COR-L47 (cell line): ENCODE measurements around the gene CD59.

Source experiments
- DNase-seq: peaks from one replicate; lab custom pipeline; 2025; lab: John Stamatoyannopoulos, UW

Gene CD59, protein sequence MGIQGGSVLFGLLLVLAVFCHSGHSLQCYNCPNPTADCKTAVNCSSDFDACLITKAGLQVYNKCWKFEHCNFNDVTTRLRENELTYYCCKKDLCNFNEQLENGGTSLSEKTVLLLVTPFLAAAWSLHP

DNA sequence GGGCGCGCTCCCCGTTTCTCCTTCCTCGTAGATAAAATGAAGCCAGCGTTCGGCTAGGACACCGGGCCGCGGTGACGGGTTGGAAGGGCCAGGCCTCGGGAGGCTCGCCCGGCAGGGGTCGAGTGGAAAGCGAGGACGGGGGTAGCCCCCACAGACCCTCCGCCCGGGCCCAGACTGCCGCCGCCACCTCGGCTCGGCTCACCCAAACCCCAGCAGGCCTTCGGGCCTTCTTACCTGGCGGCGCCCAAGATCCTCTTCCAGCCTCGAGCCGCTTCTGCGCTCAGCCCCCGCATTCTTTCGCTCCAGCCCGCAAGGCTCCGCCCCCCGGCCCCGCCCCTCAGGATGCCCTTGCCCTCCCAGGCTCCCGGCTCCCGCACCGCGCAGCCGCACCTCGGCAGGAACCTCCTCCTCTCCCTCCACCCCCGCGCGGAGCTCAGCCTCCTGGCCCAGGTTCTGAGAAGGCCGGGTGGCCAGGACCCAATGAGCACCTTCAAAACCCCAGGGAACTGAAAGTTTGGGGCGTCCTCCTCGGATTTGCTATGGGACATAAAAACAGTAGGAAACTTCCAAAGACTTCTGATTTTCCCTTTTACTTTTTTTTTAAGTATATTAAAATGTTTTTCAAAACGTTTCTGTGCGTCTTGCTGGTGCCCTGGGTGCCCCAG, at the start of gene CD59:
Gene CD59 (minus strand): TSS at position 276 of the 665 bp plus-strand sequence. CDS start 13,978 bp downstream, outside the sequence.
- DNase-seq = peak; percentile 73

DNA sequence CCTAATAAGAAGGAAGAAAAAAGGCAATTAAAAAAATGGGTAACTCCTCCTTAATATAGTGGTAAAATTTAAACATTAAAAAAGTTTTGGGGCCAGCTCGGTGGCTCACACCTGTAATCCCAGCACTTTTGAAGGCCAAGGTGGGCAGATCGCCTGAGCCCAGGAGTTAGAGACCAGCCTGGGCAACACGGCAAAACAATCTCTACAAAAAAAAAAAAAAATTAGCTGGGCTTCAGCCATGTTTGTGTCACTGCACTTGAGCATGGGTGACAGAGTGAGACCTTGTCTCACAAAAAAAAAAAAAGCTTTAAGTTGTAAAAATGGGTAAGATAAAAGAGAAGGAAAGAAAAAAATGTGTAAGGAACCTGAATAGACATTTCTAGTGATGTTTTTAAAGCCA, 49.4 kb upstream of the CD59 start:
- DNase-seq = no peak

DNA sequence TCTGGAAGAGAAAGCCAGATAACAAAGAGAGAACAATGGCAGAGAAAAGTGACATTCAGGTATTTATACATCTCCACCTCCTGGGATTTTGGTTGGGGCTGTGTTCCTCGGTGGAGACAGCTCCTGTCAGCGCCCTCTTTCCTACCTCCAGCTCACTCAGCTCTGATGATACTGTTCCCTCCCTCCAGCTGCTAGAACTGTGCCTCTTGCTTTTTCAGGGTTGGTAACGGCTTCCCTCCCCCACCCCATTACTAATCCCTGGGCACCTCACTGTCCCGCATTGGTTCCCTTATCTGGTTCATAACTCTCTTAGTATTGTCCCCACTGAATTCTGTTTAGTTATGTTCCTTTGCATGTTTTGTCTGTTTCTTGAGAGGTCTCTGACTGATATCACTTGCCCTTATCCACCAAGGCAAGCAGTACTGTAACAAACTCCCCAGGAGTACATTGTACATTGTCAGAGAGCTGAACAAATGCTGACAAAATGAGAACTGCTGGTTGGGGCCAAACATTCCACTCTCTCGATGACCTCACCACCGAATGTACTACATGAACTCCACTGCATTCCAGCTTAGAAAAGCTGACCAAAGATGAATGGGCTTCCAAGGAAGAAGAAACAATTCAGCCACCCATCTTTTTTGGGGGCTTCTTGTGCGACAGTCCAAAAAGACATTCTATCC, 43.8 kb upstream of the CD59 start:
- DNase-seq = no peak

DNA sequence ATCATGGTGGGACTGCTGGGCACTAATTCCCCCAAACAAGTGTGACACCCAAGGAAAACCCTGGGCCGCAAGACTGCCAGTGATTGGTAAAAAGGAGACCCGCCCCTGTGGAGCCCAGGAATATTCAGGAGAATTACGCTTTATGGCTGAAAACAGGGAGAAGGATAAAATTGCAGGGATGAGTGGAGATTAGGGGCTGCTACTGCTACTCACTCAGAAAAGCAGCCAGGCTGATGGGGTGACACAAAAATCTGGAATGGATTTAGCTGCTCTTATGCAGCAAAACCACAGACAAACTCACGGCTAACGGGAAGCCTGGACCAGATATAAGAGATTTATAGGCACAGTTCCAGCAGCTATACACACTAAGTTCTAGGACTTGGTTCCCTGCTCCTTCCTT, 42.5 kb upstream of the CD59 start:
- DNase-seq = no peak

DNA sequence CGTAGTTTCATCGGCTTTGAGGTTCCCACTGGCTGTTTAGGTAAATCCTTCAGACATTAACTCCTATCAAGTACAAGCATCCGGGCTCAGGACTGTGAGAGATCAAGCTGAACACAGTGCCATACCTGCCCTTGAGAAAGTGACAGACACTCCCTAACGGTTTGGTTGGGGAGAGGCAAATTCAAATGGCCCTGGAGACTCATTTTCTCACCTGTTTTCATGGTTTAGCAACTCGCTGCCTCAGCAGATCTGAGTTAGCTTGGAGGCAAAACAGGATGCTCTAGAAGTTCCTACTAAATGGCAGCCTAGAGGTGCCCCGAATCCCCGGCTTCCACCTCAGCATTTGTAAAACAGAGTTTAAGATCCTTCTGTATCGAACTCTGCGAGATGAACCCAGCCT, 41.7 kb upstream of the CD59 start:
- DNase-seq = no peak

DNA sequence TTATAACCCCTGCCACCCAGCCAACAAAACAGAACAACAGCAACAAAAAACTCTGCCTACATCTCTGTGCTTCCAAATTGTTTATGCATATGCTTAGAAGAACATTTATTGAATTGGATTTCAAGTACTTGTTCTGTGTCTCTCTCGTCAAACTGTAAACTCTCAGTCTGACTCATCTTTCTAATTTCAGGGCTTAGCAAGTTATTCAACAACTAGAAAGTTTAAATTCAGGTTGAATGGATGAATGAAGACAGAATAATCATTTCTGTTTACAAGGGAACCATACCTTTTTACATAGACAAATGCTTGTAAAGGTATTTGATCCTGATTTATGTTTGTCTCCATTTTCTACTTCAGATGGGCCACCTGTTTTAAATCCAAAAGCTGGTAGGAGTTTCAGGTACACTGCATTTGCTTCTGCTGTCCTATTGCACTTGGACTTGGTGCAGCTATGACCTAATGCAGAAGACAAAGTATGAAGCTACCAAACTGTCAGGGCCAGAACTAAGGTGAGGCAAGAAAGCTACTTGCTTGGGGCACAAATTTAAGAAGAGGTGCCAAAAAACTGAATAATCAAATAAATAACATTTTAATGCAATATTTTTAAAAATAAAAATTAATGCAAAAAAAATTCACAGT, 39.7 kb upstream of the CD59 start:
- no peak for DNase-seq

DNA sequence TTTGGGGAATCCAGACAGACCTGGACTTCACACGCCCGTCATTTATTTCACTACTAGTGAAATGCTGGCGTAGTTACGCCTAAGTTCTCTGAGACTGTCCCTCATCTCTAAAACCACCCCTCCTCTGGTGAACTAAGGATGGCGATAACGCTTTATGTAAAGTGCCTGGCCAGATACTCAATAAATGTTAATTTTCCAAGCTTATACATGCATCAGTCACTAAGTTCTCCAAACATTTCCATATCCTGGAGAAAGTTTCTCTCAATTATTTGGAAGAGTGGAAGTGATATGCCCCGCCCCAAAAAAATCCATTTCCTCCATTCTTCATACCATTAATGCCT, 39.2 kb upstream of the CD59 start:
- no peak for DNase-seq

DNA sequence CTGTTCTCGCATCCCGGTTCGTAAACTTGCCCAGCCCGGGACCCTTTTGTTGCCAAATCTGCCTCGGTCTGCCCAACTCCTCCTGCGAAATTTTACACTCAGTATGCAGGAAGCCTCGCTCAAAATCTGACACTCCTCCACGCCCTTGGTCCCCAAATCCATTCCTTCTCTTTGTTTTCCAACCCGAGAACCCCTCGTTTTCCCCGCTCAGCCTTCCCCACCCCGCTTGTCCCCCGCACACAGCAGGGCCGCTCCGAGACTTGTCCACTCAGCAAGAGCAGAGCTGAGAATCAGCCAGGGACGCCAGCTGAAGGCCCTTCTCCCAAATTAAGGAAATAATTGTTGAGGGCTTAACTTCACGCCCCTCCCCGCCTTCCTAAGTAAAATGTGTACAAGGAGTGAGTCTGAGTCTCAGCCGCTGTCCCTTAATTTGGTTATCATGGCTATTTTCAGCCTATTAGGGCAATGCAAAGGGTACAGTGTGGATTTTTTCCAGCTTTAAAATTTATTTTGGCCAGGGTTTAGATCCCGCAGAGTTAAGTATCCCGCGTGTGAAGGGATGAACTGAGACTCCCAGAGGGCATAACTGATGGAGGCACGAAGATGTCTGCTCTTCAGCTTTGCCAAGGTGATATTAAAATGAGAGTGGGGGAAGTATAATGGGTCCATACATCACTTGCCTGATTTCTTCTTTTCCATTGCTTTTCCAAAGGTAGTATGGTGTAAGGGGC, 38.7 kb upstream of the CD59 start:
- no peak for DNase-seq

DNA sequence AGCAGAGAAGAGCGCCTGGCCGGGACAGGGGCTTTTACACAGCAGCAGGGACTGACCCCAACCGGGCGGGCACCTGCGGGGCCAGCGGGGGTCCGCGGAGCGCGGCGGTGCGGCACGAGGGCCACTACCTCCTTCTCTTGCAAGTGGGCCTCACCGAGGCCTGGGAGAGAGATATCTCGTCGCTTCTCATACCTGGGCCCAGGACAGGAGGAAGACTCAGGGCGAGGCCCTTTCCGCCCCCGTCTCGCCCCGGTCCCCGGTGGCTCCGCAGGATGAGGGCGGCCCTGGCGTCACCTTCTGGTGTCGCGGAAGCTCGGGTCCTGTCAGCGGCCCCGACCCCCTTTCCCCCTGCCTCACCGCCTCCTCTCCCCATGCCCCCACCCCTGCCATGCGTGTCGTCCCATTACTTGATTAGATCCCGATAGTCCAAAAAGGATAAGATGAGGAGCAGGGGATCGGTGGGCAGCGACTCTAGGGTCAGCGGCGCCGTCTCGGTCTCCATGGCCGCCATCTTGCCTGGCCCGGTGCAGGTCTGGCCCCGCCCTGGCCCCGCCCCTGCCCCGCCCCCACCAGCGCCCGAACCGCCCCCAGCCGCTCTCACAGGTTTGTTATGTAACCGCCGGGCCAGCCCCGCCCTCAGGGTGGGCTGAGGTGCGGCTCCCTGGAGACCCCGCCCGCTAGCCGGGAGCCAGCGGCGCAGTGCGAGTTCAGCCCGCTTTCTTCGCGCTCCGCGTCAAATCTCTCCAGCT, 37.9 kb upstream of the CD59 start, which contains the start of gene FBXO3:
Gene FBXO3 (minus strand): TSS at position 534 of the 749 bp plus-strand sequence. CDS start 23 bp downstream, at position 511.
- peak; percentile 90 for DNase-seq

DNA sequence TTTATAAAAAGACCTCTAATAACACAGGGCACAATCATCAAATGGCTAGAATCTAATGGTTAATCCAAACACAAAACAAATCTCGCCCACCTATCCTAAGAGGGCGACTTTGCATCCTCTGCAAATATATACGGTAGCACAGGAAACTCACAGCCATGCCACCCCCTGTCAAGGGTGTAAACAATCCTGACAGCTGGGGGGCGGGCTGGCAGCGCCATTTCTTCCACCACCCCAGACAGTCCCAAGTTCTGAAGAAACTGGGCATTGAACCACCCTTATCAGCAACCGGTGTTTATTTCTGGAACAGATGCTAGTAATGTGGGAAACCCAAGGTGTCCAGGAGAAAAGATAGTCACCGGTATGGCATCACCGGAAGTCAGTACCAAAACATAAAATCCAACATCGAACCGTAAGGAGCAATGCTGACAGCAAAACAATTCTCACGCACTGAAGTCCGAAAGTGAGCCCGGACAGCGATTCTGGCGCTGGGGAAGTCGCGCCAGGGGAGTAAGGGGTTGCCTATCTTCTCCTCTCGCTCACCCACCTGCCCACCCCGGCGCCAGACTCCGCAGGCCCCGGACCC, 37.3 kb upstream of the CD59 start:
- peak; percentile 13 for DNase-seq

DNA sequence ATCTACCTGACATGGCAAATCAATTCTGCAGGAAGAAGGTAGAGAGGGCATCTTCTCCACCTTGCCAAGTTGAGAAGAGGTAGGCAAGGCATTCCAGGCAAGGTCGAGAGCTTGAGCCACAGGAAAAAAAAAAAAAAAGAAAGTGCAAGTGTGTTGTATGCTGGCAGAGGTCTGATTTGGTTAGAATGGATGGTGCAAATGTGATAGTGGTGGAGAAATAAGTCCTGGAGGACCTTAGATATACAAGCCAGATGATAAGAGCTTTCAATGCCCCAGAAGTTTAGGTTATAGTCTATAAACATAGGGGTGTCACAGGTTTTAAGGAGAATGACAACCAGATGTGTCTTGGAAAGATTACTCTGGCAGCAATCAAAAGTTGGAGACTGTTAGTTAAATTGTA, 36.6 kb upstream of the CD59 start:
- no peak for DNase-seq

DNA sequence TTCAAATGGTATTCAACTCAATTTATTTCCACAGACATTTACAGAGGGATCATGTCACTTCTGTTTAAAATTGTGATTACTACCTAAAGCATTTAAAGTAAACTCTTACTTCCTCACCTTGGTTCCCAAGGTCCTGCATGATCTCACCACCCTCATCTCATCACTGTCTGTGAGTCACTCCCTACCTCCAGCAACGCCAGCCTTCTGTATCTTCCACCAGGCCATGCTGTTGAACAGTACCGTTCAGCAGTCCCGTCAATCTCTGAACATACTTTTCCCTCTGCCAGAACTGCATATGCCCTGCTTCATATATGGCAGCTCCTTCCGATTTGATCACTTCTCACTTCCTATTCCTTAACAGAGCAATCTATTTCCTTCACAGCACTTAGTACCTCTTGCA, 36.1 kb upstream of the CD59 start:
- DNase-seq = no peak

DNA sequence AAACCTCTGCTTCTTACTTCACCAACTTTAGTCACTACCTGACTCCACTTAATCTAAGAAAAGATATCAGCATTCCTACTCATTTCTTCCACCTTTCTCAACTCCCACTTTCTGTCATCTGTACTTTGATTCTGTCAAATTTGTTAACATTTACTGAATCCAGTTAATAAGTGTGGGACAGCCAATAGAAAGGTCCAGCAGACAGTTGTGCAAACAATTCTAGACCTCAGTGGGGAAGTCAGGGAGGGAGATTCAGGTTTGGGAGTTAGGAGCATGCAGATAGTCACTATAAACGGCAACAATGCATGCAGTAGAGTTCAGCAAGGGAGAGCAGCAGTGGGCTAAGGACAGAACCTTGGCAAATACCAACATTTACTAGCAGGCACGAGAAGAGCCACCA, 34.0 kb upstream of the CD59 start:
- no peak for DNase-seq

DNA sequence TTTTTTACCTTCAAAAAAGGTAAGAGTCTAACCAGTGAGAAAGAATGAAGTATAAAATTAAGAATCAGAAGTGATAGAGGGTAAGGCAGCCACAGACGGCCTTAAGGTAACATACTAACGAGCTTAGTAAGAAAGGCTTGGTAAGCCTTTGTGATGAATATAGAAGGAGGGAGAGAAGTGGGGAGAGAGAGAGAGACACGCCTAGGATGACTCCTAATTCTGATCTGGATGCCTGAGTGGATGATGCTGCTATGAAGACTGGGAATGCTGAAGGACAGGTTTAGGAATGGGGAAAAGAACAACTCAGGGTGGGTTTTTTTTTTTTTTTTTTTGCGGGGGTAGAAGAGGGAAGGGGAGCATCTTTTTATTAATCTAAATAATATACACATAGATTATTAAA, 33.3 kb upstream of the CD59 start:
- DNase-seq = no peak

DNA sequence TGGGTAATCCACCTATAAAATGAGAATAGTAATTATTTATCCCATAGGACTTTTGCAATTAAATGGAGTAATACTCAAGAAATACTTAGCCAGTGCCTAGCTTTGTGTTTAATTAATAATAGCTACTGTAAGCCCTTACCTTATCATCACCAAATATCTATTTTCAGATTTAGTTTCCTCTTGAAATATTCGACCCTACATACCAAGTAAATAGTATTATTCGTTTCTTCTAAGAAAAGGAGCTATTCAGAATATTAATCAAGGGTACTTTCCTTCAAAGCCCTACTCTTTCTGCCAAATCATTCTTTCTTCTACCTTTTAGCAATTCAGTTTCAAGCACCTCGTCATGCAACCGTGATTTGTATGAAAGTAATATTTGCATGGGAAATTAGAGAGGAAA, 31.4 kb upstream of the CD59 start:
- no peak for DNase-seq

DNA sequence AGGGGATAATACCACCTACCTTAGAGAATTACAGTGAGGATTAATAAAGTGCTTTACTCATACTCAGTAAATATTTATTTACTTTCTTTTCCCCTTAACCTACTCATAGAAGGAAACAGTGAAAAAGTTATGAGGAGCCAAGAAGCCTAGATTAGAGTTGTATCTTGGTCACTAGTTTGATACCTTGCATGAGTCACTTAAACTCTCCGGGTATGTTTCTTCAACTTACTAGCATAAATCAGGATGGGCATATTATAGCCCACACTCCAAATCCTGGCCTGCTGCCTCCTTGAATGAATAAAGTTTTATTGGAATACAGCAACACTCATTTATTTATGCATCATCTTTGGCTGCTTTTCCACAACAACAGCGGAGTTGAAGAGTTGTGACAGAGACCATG, 29.9 kb upstream of the CD59 start:
- DNase-seq = no peak

DNA sequence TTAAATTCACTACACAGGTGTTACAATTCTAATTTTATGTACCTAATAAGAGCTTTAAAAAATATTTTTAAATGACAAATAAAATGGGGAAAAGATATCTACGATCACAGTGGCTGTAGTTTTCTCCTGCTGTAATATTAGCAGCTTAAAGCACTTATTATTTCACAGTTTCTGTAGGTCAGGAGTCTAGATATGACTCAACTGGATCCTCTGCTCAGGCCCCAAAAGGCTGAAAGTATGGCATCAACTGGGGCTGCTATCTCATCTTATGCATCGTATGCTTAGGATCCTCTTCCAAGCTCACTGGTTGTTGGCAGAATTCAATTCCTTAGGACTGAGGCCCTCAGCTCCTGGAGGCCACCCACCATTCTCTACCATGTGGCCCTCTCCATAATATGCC, 25.2 kb upstream of the CD59 start:
- no peak for DNase-seq

DNA sequence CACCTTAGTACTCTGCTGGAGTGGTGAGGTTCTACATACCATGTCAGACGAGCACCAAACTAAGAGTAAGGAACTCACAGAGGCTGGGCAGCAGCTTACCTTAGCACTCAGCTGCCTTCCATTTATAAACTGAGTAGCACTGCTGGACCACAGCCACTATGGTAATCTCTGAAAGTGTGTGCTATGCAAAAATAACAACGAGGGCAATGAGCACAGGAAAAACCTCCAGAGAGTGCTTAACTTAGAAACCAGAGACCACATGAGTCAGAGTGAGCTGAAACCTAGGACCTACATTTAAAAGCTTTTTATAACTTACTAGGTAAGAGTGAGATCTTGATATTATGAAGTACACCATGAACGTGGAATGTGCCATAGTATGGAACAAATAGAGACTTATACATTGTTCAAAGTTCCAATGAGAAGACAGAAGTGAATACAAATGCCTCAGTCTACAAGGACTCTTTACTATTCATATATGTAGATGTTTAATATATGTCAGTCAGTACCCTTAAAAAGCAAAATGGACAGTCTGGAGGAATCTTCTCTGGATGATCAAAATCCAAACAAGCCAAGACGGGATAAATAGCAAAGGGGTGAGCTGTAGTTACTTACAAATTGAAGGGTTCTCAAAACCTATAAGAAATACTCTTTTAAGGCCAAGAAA, 17.2 kb upstream of the CD59 start:
- no peak for DNase-seq

DNA sequence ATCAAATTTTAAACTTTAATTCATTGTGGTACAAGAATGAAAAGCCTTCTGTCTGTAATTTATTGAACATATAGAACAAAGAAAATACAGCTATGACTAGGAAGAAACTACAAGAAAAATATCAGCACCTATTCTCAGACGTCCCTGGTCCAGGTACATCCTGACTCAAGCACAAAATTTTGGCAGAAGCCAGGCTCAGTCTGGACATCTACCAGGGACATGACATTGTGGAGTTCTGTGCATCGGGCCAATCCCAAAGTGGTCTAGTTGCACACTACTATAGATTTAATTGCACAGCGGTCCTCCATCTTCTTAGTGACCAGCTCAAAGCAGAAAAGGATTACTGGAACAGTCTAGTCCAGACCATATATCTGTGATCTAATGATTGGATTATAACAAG, 15.7 kb upstream of the CD59 start:
- no peak for DNase-seq

DNA sequence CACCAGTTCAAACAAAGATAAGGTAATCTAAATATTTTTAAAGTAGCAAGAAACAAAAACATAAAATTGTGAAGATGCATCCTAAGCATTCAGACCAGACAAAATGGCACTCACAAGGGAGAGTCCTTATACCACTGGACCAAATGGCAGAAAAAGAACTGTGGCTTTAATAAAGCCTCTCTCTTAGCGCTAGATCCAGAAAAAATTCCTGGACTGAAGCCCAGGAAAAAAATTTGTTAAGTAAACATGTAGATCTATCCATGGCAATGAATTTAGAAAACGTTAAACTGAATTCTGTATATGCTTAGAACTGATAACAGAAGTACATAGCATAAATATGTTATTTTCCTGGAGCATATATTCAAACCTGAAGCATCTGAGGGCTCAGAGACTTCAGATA, 11.8 kb upstream of the CD59 start:
- no peak for DNase-seq

DNA sequence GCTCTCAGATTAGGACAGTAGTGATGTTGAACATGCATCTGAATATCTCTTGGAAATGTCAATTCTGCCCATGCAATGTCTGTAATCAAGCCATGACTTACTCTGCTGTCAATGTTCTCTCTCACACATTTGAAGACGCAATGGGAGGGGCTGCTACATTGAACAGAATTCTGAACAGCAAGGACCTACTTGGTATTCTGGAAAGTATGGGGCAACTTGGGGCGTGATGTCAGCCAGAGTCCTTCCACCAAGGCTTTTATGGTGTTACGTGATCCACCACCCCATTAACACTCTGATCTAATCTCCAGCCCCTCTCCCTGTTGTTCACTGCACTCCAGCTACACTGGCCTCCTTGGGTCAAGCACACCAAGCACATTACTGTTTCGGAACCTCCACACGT, 7.1 kb upstream of the CD59 start:
- DNase-seq = no peak
